ENCODE results near the gene MACROD2.
"Not testable (repeated sequence)": the region's sequence is repeated elsewhere in the genome, so short reads cannot be mapped to it uniquely, and the experiment has no call there.

The MACROD2 gene

GRCh38 chr20:14925300-14925699 is 930.0 kb downstream of the MACROD2 start:
- no peak for DNase-seq (ENCODE audit: extremely low spot score)

GRCh38 chr20:14926436-14926835 is 931.1 kb downstream of the MACROD2 start:
- DNase-seq (ENCODE audit: extremely low spot score); POLR2A ChIA-PET: not testable (repeated sequence)
- CTCF ChIA-PET, result interaction anchor here (1.2 to 2.2 kb wide), 2 partner anchors 9 to 16 kb away, joined by 3 to 6 read pairs; no protein-coding TSS in a partner anchor

More at GRCh38 chr20:14925300-14925699, 930.0 kb downstream of the MACROD2 start:
- no peak for TF ChIP-seq CTCF (IDR thresholded peaks at IDR 0.05; ENCODE audit: control extremely low read depth, extremely low read depth, low read depth, missing control alignments)
- ChIA-PET POLR2A (no interaction called here), CTCF (no interaction called here)

GRCh38 chr20:14928083-14928482 is 932.8 kb downstream of the MACROD2 start:
- ChIA-PET CTCF (interaction anchor here (0.9 to 2.2 kb wide), 2 partner anchors 9 to 18 kb away, joined by 3 to 6 read pairs; no protein-coding TSS in a partner anchor), POLR2A (no interaction called here)
- no peak for DNase-seq (ENCODE audit: extremely low spot score)
- TF ChIP-seq CTCF (IDR thresholded peaks at IDR 0.05; ENCODE audit: control extremely low read depth, extremely low read depth, low read depth, missing control alignments), result no peak

- TF ChIP-seq CTCF (IDR thresholded peaks at IDR 0.05; ENCODE audit: control extremely low read depth, extremely low read depth, low read depth, missing control alignments), result no peak
- no peak for DNase-seq (ENCODE audit: extremely low spot score)
- ChIA-PET POLR2A (no interaction called here), CTCF (no interaction called here)
These were observed 934.1 kb downstream of the MACROD2 start for GRCh38 chr20:14929388-14929787.

- no peak for TF ChIP-seq CTCF (IDR thresholded peaks at IDR 0.05; ENCODE audit: control extremely low read depth, extremely low read depth, low read depth, missing control alignments)
- ChIA-PET CTCF (interaction anchor here (1.2 kb wide), 1 partner anchor 17 kb away, joined by 3 read pairs; no protein-coding TSS in a partner anchor), POLR2A (no interaction called here)
- no peak for DNase-seq (ENCODE audit: extremely low spot score)
These were observed 936.7 kb downstream of the MACROD2 start for GRCh38 chr20:14932040-14932439.

- no peak for TF ChIP-seq CTCF (IDR thresholded peaks at IDR 0.05; ENCODE audit: control extremely low read depth, extremely low read depth, low read depth, missing control alignments)
- POLR2A ChIA-PET, result no interaction called here
- no peak for DNase-seq (ENCODE audit: extremely low spot score)
- CTCF ChIA-PET, result no interaction called here
These were observed 940.0 kb downstream of the MACROD2 start for GRCh38 chr20:14935285-14935684.

GRCh38 chr20:14937021-14937420 is 941.7 kb downstream of the MACROD2 start:
- CTCF ChIA-PET, result no interaction called here
- no peak for DNase-seq (ENCODE audit: extremely low spot score)
- POLR2A ChIA-PET, result no interaction called here
- no peak for TF ChIP-seq CTCF (IDR thresholded peaks at IDR 0.05; ENCODE audit: control extremely low read depth, extremely low read depth, low read depth, missing control alignments)
